Skeletal muscle cell (primary cell): ENCODE measurements around the gene FOSB.
A peak's percentile ranks its signal among the peaks of the same experiment; 100 is the strongest.
"Not testable (repeated sequence)": the region's sequence is repeated elsewhere in the genome, so short reads cannot be mapped to it uniquely, and the experiment has no call there.

ENCODE experiments used
- DNase-seq: peaks from one replicate; pipeline ENCODE4 v3.0.0-alpha.2; 2010; ENCODE audit warnings: low read depth
- H3K4me3 ChIP-seq: 2 replicates; pipeline ENCODE4 v1.5.1; 2011; ENCODE audit warnings: low read depth, mild to moderate bottlenecking, control low read depth, low read length, moderate library complexity

FOSB gene

DNA sequence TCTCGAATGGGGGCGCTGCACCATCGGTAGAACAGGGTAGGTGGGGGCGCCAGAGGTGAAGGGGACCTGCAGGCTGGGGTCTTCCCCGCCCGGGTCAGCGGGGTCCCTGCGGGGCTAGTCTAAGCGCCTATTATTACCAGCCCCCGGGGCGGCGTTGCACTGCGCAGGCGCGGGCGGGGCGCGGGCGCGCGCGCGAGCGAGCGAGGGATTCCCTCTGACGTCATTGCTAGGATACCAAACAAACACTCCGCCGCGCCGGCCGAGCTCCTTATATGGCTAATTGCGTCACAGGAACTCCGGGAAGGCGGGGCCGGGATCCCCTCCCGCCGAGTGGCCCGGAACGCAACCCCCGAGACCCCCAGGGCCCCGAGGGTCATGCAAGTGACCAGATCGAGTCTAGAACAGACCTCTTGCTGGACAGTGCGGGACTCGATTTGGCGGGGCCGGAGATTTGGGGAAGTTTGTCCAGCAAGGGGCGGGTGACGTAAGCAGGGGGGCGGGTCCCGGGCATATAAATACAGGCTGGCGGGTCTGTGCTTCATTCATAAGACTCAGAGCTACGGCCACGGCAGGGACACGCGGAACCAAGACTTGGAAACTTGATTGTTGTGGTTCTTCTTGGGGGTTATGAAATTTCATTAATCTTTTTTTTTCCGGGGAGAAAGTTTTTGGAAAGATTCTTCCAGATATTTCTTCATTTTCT, at the start of gene FOSB:
Gene FOSB, plus strand, starts transcription at position 541 of the 703 bp plus-strand sequence. CDS start 591 bp downstream, outside the sequence.
- peak within 1 kb of the TSS; percentile 95 for H3K4me3 ChIP-seq
- peak; percentile 75 for DNase-seq

- no peak overlapping the region for H3K4me3 ChIP-seq
Measured at GRCh38 chr19:45418802-45419201, 49.0 kb upstream of the FOSB start.

GRCh38 chr19:45419396-45419795, 48.4 kb upstream of the FOSB start:
- DNase-seq, result no peak
- H3K4me3 ChIP-seq, result no peak overlapping the region

More at GRCh38 chr19:45418802-45419201, 49.0 kb upstream of the FOSB start:
- DNase-seq, result no peak

- no peak for DNase-seq
- no peak overlapping the region for H3K4me3 ChIP-seq
Measured at GRCh38 chr19:45419895-45420294, 47.9 kb upstream of the FOSB start.

DNA sequence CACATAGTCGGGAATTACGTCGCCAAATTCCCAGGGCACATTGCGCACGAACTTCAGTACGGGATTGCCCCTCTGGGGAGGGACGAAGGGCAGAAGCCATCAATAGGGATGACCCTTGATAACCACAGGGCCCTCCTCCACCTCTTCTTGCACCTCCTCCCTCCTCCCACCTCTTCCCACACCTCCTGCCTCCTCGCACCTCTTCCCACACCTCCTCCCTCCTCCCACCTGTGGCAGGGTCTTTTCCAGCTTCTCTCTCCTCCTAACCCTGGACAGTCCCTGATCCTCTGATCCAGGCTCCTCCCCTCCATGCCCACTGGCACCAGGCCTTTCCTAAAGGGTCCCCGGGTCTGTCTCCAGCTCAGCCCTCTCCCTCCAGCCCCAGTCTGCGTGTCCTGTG, 47.4 kb upstream of the FOSB start:
- DNase-seq, result no peak
- H3K4me3 ChIP-seq, result no peak overlapping the region

DNA sequence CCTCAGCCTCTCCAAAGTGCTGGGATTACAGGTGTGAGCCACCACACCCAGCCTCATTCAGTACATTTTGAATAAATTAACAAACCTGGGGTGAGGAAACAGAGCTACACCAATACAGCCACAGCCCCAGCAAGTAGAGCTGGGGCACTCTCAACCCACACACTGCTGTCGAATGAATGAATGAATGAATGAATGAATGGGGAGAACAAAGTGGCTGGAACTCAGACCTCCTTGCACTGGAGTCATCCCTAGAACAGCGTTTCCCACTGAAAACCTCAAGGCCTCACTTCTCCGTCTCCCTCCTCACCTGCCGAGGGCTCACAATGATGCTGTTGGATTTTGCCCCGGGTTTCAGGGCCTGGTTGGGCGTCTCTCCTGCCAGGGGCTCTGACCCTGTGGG, 46.9 kb upstream of the FOSB start:
- H3K4me3 ChIP-seq, result no peak overlapping the region
- DNase-seq, result no peak

DNA sequence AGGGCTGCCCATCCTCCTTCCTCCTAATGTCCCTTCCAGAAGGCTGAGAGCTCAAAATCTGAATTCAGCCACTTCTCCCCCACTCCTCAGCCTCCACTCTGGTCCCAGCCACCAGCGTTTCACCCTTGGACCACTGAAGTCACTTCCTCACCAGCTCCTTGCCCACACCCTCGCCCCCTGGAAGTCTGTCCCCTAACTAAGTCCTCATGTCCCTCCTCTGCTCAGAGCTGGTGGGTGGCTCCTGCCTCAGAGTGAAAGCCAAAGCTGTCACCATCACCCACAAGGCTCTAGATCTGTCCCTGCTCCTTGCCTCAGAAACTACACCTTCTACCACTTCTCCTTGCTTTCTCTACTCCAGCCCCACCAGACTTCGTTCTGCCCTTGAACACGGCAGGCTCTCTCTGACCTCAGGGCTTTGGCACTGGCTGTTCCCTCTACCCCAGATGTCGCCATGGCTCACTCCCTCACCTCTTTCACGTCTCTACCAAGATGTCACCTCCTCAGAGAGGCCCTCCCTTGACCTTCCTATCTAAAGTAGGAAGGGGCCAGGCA, 45.8 kb upstream of the FOSB start:
- no peak for DNase-seq
- peak overlapping the region; percentile 0 for H3K4me3 ChIP-seq

- peak overlapping the region; percentile 71 for H3K4me3 ChIP-seq
- no peak for DNase-seq
Measured at GRCh38 chr19:45423033-45423588, 44.7 kb upstream of the FOSB start.

GRCh38 chr19:45423589-45424190, 44.1 kb upstream of the FOSB start, which contains the start of gene ERCC1:
Gene ERCC1 (minus strand): TSS chr19:45423917. CDS start chr19:45423374, 543 bp downstream.
- peak within 1 kb of the TSS; percentile 71 for H3K4me3 ChIP-seq
- peak; percentile 79 for DNase-seq

- DNase-seq, result peak; percentile 89
- peak overlapping the region; percentile 71 for H3K4me3 ChIP-seq
Measured at GRCh38 chr19:45424191-45425058, 43.4 kb upstream of the FOSB start.

DNA sequence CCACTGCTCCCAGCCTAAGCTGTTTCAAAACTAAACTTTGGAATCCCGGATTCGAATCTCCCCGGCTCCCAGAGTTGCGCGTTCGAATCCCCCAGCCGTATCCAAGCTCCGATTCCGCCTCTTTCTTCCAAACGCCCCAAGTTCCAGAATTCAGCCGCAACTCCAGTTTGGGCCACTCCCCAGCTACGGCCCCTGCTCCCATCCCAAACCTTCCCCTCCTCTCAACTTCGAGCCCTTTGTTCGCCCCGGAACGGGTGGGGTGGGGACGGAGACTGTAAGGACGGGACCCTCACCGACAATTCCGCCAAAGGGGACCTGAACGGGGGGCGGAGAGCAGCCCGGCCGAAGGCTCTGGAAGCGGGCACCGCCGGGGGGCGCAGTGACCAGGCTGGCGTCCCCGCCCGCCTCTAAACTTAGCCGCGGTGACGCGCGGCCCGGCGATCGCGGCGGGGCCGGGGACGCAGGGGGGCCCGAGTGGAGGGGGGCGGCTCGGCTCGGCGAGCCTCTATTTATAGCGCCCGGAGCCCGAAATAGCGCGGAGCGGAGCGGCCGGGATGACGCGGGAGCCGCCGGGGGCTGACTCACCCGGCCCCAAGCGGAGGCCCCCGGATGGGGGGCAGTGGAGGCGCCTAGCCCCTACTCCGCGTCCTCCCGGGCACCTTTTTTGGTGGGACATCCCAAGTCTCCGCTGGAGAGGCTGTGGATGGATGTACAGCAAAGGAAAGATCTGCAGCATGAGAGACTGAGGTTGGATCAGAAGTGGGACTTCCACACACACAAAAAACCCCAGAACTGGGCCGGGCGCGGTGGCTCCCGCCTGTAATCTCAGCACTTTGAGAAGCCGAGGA, 39.2 kb upstream of the FOSB start:
- no peak for DNase-seq
- peak overlapping the region; percentile 57 for H3K4me3 ChIP-seq

DNA sequence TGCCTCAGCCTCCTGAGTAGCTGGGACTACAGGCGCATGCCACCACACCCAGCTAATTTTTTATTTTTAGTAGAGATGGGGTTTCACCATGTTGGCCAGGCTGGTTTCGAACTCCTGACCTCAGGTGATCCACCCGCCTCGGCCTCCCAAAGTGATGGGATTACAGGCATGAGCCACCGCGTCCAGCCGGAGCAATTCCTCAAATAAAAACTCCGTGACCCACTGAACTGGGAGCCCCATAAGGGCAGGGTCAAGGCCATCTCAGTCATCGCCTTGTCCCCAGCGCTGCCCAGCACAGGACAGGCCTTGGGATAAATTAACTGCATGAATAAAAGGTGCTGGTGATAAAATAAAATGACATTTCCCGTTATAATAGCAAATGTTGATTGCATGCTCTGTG, 37.9 kb upstream of the FOSB start:
- not testable (repeated sequence) for DNase-seq, H3K4me3 ChIP-seq

DNA sequence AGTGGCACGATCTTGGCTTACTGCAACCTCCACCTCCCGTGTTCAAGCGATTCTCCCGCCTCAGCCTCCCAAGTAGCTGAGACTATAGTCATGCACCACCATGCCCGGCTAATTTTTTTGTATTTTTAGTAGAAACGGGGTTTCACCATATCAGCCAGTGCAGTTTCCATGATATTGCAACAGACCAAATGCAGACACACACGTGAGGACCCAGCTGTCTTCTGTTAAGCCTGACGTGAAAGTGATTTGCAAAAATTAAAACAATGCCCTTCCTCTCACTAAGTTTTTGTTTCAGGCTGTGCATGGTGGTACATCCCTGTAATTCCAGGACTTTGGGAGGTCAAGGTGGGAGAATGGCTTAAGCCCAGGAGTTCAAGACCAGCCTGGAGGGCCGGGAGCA, 36.8 kb upstream of the FOSB start:
- peak; percentile 35 for DNase-seq

GRCh38 chr19:45432543-45432942, 35.3 kb upstream of the FOSB start:
- DNase-seq, H3K4me3 ChIP-seq: not testable (repeated sequence)

More for the DNA sequence above, 36.8 kb upstream of the FOSB start:
- not testable (repeated sequence) for H3K4me3 ChIP-seq

- no peak for DNase-seq
- H3K4me3 ChIP-seq, result no peak overlapping the region
Measured at GRCh38 chr19:45437328-45437727, 30.5 kb upstream of the FOSB start.

DNA sequence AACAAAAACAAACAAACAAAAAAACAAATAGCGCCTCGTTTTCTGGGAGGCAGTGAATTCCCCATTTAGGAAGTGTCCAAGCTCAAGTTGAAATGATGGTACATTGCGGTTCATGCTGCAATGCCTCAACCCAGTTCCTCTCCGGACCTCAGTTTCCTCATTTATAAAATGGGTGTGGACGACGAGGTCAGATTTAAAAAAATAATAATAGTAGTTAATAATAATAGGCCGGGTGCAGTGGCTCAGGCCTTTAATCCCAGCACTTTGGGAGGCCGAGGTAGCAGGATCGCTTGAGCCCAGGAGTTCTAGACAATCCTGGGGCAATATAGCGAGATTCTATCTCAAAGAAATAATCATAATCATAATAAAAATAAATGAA, 28.6 kb upstream of the FOSB start:
- no peak for DNase-seq
- peak overlapping the region; percentile 59 for H3K4me3 ChIP-seq

DNA sequence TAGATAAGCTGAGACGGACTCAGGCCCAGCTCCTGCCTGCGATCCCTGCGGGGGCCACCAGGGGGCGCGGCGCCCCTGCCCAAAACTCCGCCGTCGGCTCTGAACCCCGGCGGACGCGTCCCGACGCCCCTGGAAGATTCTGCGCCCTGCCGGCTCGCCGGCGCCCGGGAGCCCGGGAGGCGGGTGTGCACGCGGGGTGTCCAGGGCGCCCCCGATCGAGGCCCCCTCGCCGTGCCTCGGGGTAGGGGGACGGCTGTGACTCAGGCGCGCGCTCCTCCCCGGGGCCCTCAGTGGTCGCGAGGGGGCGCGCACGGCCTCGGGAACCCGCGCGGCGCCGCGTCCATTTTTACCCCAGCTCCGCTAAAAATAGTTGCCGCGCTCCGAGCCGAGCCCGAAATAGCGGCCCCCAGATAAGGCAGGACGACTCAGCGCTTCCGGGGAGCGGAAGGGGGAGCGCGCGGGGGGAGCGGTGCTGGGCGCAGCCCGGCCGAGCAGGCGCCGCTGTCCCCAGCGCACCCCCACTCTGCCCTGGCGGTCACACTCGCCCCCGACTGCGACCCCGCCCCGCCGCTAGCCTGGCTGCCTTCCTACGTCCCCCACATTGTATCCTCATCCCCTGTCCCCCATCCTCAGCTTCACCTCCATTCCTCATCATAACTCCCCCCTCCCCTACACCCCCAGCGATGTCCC, 28.1 kb upstream of the FOSB start:
- no peak for DNase-seq
- H3K4me3 ChIP-seq, result peak overlapping the region; percentile 59

DNA sequence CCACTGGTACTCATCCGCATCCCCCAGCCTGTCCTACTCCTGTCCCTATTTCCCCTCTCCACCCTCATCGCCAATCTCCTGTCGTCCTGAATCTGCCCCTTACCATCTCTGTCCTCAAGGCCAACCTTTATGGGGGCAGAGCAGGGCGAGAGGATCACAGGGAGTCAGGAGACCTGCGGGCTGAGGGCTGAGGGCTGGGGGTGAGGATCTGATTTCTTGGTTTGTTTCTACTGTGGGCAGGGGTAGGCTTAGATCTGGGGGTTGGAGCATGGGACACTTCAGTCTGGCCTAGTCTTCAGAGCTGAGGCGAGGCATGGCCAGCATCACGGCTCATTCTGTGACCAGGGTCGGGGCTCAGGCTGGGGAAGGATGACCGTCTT, 27.5 kb upstream of the FOSB start:
- no peak for DNase-seq
- H3K4me3 ChIP-seq, result peak overlapping the region; percentile 59
